Fibroblast of skin of left quadriceps (primary cell): Measurements from ENCODE around the gene KCNE2.
"Not testable (repeated sequence)": the region's sequence is repeated elsewhere in the genome, so short reads cannot be mapped to it uniquely, and the experiment has no call there.

ENCODE experiments used
- DNase-seq, 2 experiments: peaks; one replicate each; pipeline ENCODE4 v3.0.0-alpha.2; 2013; ENCODE audit warnings: low read depth in 2 of 2

Gene KCNE2

GRCh38 chr21:34406676-34407075, 42.9 kb downstream of the KCNE2 start:
- DNase-seq: not testable (repeated sequence)

GRCh38 chr21:34407294-34407693, 43.5 kb downstream of the KCNE2 start:
- DNase-seq: not testable (repeated sequence)

GRCh38 chr21:34417448-34418077, 53.8 kb downstream of the KCNE2 start:
- DNase-seq: not testable (repeated sequence)
